ENCODE measurements around the gene MIEF1. TPM values are rescaled to one million over a fixed set of nuclear protein-coding genes. Genes with fewer than 3 reads are reported as not detected.

MIEF1 gene
- total RNA-seq, 4 donors from 2014 or later, result 11.4 to 25.4 (median 12.9) TPM

GRCh38 chr22:39459681-39460080, 42.4 kb upstream of the MIEF1 start:
- no peak overlapping the region for H3K4me3 ChIP-seq
- H3K27me3 ChIP-seq, result peaks cover 6 to 18% (median 10%) of the 10 kb centered on the region in 3 donors
- H3K36me3 ChIP-seq, result no peaks in the 10 kb centered on the region
- H3K27ac ChIP-seq, result no peak overlapping the region
- ATAC-seq (no peak), DNase-seq (no peak)
- H3K9me3 ChIP-seq, result no peaks in the 10 kb centered on the region
- in situ Hi-C loops (cut with MboI; ENCODE audit: low sequenced_read_pairs in 4 of 4) (no loop called here), intact Hi-C loops (cut with DNase I; ENCODE audit: low total_unique reads) (no loop called here)
- no peak for TF ChIP-seq POLR2A (IDR thresholded peaks at IDR 0.05)
- TF ChIP-seq CTCF (IDR thresholded peaks at IDR 0.05 in 4 of 5, conservative IDR thresholded peaks at IDR 0.05 in 1 of 5), result no peak
- H3K4me1 ChIP-seq, result peaks cover 7 to 17% of the 10 kb centered on the region in 2 donors

GRCh38 chr22:39462443-39463221, 39.5 kb upstream of the MIEF1 start:
- H3K9me3 ChIP-seq, result no peaks in the 10 kb centered on the region
- DNase-seq (no peak), ATAC-seq (peak; percentile 49 to 53)
- H3K4me1 ChIP-seq, result peaks cover 7 to 17% of the 10 kb centered on the region in 2 donors
- in situ Hi-C loops (cut with MboI; ENCODE audit: low sequenced_read_pairs in 4 of 4), result no loop called here
- H3K4me3 ChIP-seq, result no peak overlapping the region
- H3K36me3 ChIP-seq, result no peaks in the 10 kb centered on the region
- H3K27me3 ChIP-seq, result peaks cover 0 to 11% (median 10%) of the 10 kb centered on the region in 3 donors
- peak overlapping the region; percentile 61 to 80 (median 68) for H3K27ac ChIP-seq
- TF ChIP-seq CTCF (IDR thresholded peaks at IDR 0.05 in 4 of 5, conservative IDR thresholded peaks at IDR 0.05 in 1 of 5), result peak in 2 of 5 experiments; percentile 13 to 16
- TF ChIP-seq POLR2A (IDR thresholded peaks at IDR 0.05), result no peak
- intact Hi-C loops (cut with DNase I; ENCODE audit: low total_unique reads), result loop anchor here (2.0 kb wide), 1 partner anchor 66 kb away; no protein-coding TSS in a partner anchor

GRCh38 chr22:39463277-39463676, 38.8 kb upstream of the MIEF1 start:
- no peak for TF ChIP-seq POLR2A (IDR thresholded peaks at IDR 0.05)

GRCh38 chr22:39463931-39464390, 38.1 kb upstream of the MIEF1 start:
- H3K4me1 ChIP-seq, result peaks cover 7 to 17% of the 10 kb centered on the region in 2 donors
- ATAC-seq (peak; percentile 77 to 90), DNase-seq (peak; percentile 44 to 81)
- no peaks in the 10 kb centered on the region for H3K36me3 ChIP-seq
- TF ChIP-seq POLR2A (IDR thresholded peaks at IDR 0.05) (no peak), CTCF (IDR thresholded peaks at IDR 0.05 in 4 of 5, conservative IDR thresholded peaks at IDR 0.05 in 1 of 5) (no peak)
- intact Hi-C loops (cut with DNase I; ENCODE audit: low total_unique reads) (loop anchor here (2.0 kb wide), 1 partner anchor 65 kb away; no protein-coding TSS in a partner anchor), in situ Hi-C loops (cut with MboI; ENCODE audit: low sequenced_read_pairs in 4 of 4) (no loop called here)
- no peaks in the 10 kb centered on the region for H3K27me3 ChIP-seq
- no peak overlapping the region for H3K4me3 ChIP-seq
- peak overlapping the region in 3 of 4 donors; percentile 67 to 80 (median 70) for H3K27ac ChIP-seq
- no peaks in the 10 kb centered on the region for H3K9me3 ChIP-seq

More at GRCh38 chr22:39463277-39463676, 38.8 kb upstream of the MIEF1 start:
- peaks cover 7 to 17% of the 10 kb centered on the region in 2 donors for H3K4me1 ChIP-seq
- H3K4me3 ChIP-seq, result no peak overlapping the region
- H3K27me3 ChIP-seq, result peaks cover 0 to 5% (median 4%) of the 10 kb centered on the region in 3 donors
- ATAC-seq (no peak), DNase-seq (no peak)
- H3K27ac ChIP-seq, result peak overlapping the region; percentile 61 to 80 (median 68)
- in situ Hi-C loops (cut with MboI; ENCODE audit: low sequenced_read_pairs in 4 of 4), result no loop called here
- H3K36me3 ChIP-seq, result no peaks in the 10 kb centered on the region
- H3K9me3 ChIP-seq, result no peaks in the 10 kb centered on the region
- intact Hi-C loops (cut with DNase I; ENCODE audit: low total_unique reads), result loop anchor here (2.0 kb wide), 1 partner anchor 66 kb away; no protein-coding TSS in a partner anchor

All from gastrocnemius medialis (tissue), 4 donors.